Karpas-422 (cell line): Measurements from ENCODE around the gene SIM2. TPM values are rescaled to one million over a fixed set of nuclear protein-coding genes. Genes with fewer than 3 reads are reported as not detected.

Source experiments
- DNase-seq: peaks from one replicate; pipeline ENCODE4 v3.0.0-alpha.2; 2015
- H2AFZ ChIP-seq: fragments of 200-600 bp; sonication (generic); 2 replicates; pipeline ENCODE4 v1.6.1; 2014; ENCODE audit warnings: antibody characterized with exemption, low read length, mixed read lengths
- H3K27ac ChIP-seq: fragments of 200-600 bp; sonication (generic); 2 replicates; pipeline ENCODE4 v1.5.1; 2014; ENCODE audit warnings: mild to moderate bottlenecking, low read length, moderate library complexity
- H3K27me3 ChIP-seq: fragments of 200-600 bp; sonication (generic); 2 replicates; pipeline ENCODE4 v1.6.1; 2014; ENCODE audit warnings: low read length, mixed read lengths
- H3K36me3 ChIP-seq: fragments of 200-600 bp; sonication (generic); 2 replicates; pipeline ENCODE4 v1.6.1; 2014; ENCODE audit warnings: low read length, mixed read lengths; ENCODE audit not compliant: insufficient read depth
- H3K4me1 ChIP-seq: fragments of 200-600 bp; sonication (generic); 2 replicates; pipeline ENCODE4 v1.6.1; 2014; ENCODE audit warnings: mild to moderate bottlenecking, low read length, mixed read lengths
- H3K4me2 ChIP-seq: fragments of 200-600 bp; sonication (generic); 2 replicates; pipeline ENCODE4 v1.6.1; 2014; ENCODE audit warnings: low read length, low read depth, mild to moderate bottlenecking; ENCODE audit not compliant: poor library complexity, severe bottlenecking
- H3K4me3 ChIP-seq: fragments of 200-600 bp; sonication (generic); 2 replicates; pipeline ENCODE4 v1.5.1; 2014; ENCODE audit warnings: mild to moderate bottlenecking, antibody characterized with exemption, low read length, mixed read lengths
- H3K79me2 ChIP-seq: fragments of 200-600 bp; sonication (generic); 2 replicates; pipeline ENCODE4 v1.6.1; 2014; ENCODE audit warnings: mild to moderate bottlenecking, low read length, mixed read lengths
- H3K9ac ChIP-seq: fragments of 200-600 bp; sonication (generic); 2 replicates; pipeline ENCODE4 v1.6.0; 2014; ENCODE audit warnings: low read length
- H3K9me2 ChIP-seq: fragments of 200-600 bp; sonication (generic), shearing (Covaris generic); replicated peaks from 2 replicates; pipeline ENCODE4 v1.6.0; 2014; ENCODE audit warnings: mild to moderate bottlenecking, low read length, moderate library complexity; ENCODE audit not compliant: insufficient read depth
- H3K9me3 ChIP-seq: fragments of 300-700, 200-600 bp; sonication (generic); 2 replicates; pipeline ENCODE4 v1.6.1; 2014; ENCODE audit warnings: low read length, mixed read lengths
- H4K20me1 ChIP-seq: fragments of 200-600 bp; sonication (generic); 2 replicates; pipeline ENCODE4 v1.6.1; 2014; ENCODE audit warnings: mild to moderate bottlenecking, antibody characterized with exemption, low read length, low read depth; ENCODE audit not compliant: insufficient read depth
- total RNA-seq: library from RNA; depleted of rRNA; stranded (reverse); fragments of >200 nt; shearing (Covaris generic); gene quantifications from 2 replicates; pipeline ENCODE4 v1.2.3, GENCODE V29; 2014; ENCODE audit warnings: low replicate concordance

Gene SIM2
- total RNA-seq, 1 experiment from 2014 or later, result not detected

GRCh38 chr21:36709868-36710728 is 11.2 kb downstream of the SIM2 start:
- Histone ChIP-seq H3K4me3 (no peak overlapping the region), H2AFZ (no peak overlapping the region), H3K4me2 (no peak overlapping the region), H3K27ac (no peak overlapping the region), H4K20me1 (no peaks in the 10 kb centered on the region), H3K9me3 (no peaks in the 10 kb centered on the region), H3K9ac (no peak overlapping the region), H3K9me2 (no peaks in the 10 kb centered on the region), H3K27me3 (no peaks in the 10 kb centered on the region), H3K79me2 (no peaks in the 10 kb centered on the region), H3K4me1 (no peaks in the 10 kb centered on the region), H3K36me3 (no peaks in the 10 kb centered on the region)
- DNase-seq, result no peak

GRCh38 chr21:36710729-36711048 is 11.8 kb downstream of the SIM2 start:
- Histone ChIP-seq H3K4me3 (no peak overlapping the region), H3K27me3 (no peaks in the 10 kb centered on the region), H4K20me1 (no peaks in the 10 kb centered on the region), H3K4me1 (no peaks in the 10 kb centered on the region), H3K9me3 (no peaks in the 10 kb centered on the region), H3K9me2 (no peaks in the 10 kb centered on the region), H3K9ac (no peak overlapping the region), H3K79me2 (no peaks in the 10 kb centered on the region), H3K4me2 (no peak overlapping the region), H3K27ac (no peak overlapping the region), H3K36me3 (no peaks in the 10 kb centered on the region), H2AFZ (no peak overlapping the region)
- DNase-seq, result no peak

GRCh38 chr21:36713746-36714145 is 14.8 kb downstream of the SIM2 start:
- no peaks in the 10 kb centered on the region for H3K27me3 ChIP-seq
- no peaks in the 10 kb centered on the region for H3K79me2 ChIP-seq

GRCh38 chr21:36716387-36716786 is 17.5 kb downstream of the SIM2 start:
- no peak overlapping the region for H3K4me3 ChIP-seq
- H3K9me2 ChIP-seq, result no peaks in the 10 kb centered on the region
- H3K9ac ChIP-seq, result no peak overlapping the region
- no peaks in the 10 kb centered on the region for H3K79me2 ChIP-seq
- H3K9me3 ChIP-seq, result no peaks in the 10 kb centered on the region
- no peak overlapping the region for H3K27ac ChIP-seq
- no peaks in the 10 kb centered on the region for H3K36me3 ChIP-seq
- H3K27me3 ChIP-seq, result no peaks in the 10 kb centered on the region
- H4K20me1 ChIP-seq, result no peaks in the 10 kb centered on the region
- H2AFZ ChIP-seq, result no peak overlapping the region
- DNase-seq, result no peak
- H3K4me2 ChIP-seq, result no peak overlapping the region
- H3K4me1 ChIP-seq, result no peaks in the 10 kb centered on the region

More at GRCh38 chr21:36713746-36714145, 14.8 kb downstream of the SIM2 start:
- H3K9me2 ChIP-seq, result no peaks in the 10 kb centered on the region
- H3K4me1 ChIP-seq, result no peaks in the 10 kb centered on the region
- H3K9ac ChIP-seq, result no peak overlapping the region
- H4K20me1 ChIP-seq, result no peaks in the 10 kb centered on the region
- DNase-seq, result no peak
- H3K4me3 ChIP-seq, result no peak overlapping the region
- H3K9me3 ChIP-seq, result no peaks in the 10 kb centered on the region
- H3K4me2 ChIP-seq, result no peak overlapping the region
- no peaks in the 10 kb centered on the region for H3K36me3 ChIP-seq
- H3K27ac ChIP-seq, result no peak overlapping the region
- H2AFZ ChIP-seq, result no peak overlapping the region

GRCh38 chr21:36716836-36717235 is 17.9 kb downstream of the SIM2 start:
- no peak overlapping the region for H3K9ac ChIP-seq
- no peaks in the 10 kb centered on the region for H4K20me1 ChIP-seq
- no peak for DNase-seq
- H3K27ac ChIP-seq, result no peak overlapping the region
- H3K9me3 ChIP-seq, result no peaks in the 10 kb centered on the region
- no peak overlapping the region for H3K4me2 ChIP-seq
- no peaks in the 10 kb centered on the region for H3K79me2 ChIP-seq
- H3K36me3 ChIP-seq, result no peaks in the 10 kb centered on the region
- no peak overlapping the region for H2AFZ ChIP-seq
- H3K4me1 ChIP-seq, result no peaks in the 10 kb centered on the region
- H3K4me3 ChIP-seq, result no peak overlapping the region
- no peaks in the 10 kb centered on the region for H3K9me2 ChIP-seq
- H3K27me3 ChIP-seq, result no peaks in the 10 kb centered on the region

GRCh38 chr21:36717976-36718375 is 19.1 kb downstream of the SIM2 start:
- Histone ChIP-seq H4K20me1 (no peaks in the 10 kb centered on the region), H3K9me2 (no peaks in the 10 kb centered on the region), H2AFZ (no peak overlapping the region), H3K4me2 (no peak overlapping the region), H3K9ac (no peak overlapping the region), H3K27ac (no peak overlapping the region), H3K4me3 (no peak overlapping the region), H3K79me2 (no peaks in the 10 kb centered on the region), H3K27me3 (no peaks in the 10 kb centered on the region), H3K4me1 (no peaks in the 10 kb centered on the region), H3K36me3 (no peaks in the 10 kb centered on the region), H3K9me3 (no peaks in the 10 kb centered on the region)
- no peak for DNase-seq

- H4K20me1 ChIP-seq, result no peaks in the 10 kb centered on the region
- H3K4me1 ChIP-seq, result no peaks in the 10 kb centered on the region
- H3K9me2 ChIP-seq, result no peaks in the 10 kb centered on the region
- no peak overlapping the region for H3K27ac ChIP-seq
- no peak overlapping the region for H3K4me2 ChIP-seq
- no peaks in the 10 kb centered on the region for H3K36me3 ChIP-seq
- no peak overlapping the region for H3K9ac ChIP-seq
- H2AFZ ChIP-seq, result no peak overlapping the region
- no peaks in the 10 kb centered on the region for H3K27me3 ChIP-seq
- H3K4me3 ChIP-seq, result no peak overlapping the region
- no peaks in the 10 kb centered on the region for H3K9me3 ChIP-seq
- H3K79me2 ChIP-seq, result no peaks in the 10 kb centered on the region
- DNase-seq, result no peak
Measured at GRCh38 chr21:36718951-36719501, 20.1 kb downstream of the SIM2 start.

- no peak overlapping the region for H3K9ac ChIP-seq
- no peaks in the 10 kb centered on the region for H3K27me3 ChIP-seq
- H3K27ac ChIP-seq, result no peak overlapping the region
- no peaks in the 10 kb centered on the region for H3K36me3 ChIP-seq
- H3K9me2 ChIP-seq, result no peaks in the 10 kb centered on the region
- H3K4me1 ChIP-seq, result no peaks in the 10 kb centered on the region
- H3K9me3 ChIP-seq, result no peaks in the 10 kb centered on the region
- H3K4me2 ChIP-seq, result no peak overlapping the region
- H2AFZ ChIP-seq, result no peak overlapping the region
- no peak overlapping the region for H3K4me3 ChIP-seq
- no peaks in the 10 kb centered on the region for H4K20me1 ChIP-seq
- DNase-seq, result no peak
- H3K79me2 ChIP-seq, result no peaks in the 10 kb centered on the region
Measured at GRCh38 chr21:36719614-36720013, 20.7 kb downstream of the SIM2 start.
